ENCODE measurements around the gene CCDC61.

Gene CCDC61

DNA sequence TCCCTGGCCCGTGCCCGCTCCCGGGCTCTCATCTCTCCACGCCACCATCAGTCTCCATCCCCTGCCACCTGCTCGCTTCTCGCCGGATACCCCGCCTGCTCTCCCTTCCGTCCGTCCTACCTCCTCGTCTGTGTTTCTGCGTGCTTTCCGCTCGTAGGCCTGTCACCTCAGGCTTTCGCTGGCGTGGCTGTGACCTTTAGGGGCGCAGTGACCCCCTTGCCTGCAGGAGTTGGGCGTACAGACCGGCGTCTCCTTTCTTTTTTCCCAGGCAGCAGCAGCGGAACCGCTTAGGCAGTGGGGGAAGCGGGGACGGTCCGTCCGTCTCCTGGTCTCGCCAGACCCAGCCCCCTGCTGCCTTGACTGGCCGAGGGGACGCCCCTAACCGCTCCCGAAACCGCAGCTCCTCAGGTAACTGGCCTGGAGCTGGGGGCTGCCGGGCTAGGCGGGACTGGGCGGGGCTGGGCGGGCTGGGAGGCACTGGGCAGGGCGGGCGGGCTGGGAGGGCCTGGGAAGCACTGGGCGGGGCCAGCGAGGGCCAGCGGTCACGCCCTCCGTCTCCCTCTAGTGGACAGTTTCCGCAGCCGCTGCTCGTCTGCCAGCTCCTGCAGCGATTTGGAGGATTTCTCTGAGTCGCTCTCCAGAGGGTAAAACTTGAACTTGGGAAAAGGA is 21.3 kb downstream of the CCDC61 start:
- DNase-seq (ENCODE audit: low read depth), result peak; percentile 73

- no peak for DNase-seq (ENCODE audit: low read depth)
Observed at GRCh38 chr19:46017095-46017429, 21.8 kb downstream of the CCDC61 start.

- DNase-seq (ENCODE audit: low read depth), result no peak
Observed at GRCh38 chr19:46017874-46018675, 22.8 kb downstream of the CCDC61 start.

DNA sequence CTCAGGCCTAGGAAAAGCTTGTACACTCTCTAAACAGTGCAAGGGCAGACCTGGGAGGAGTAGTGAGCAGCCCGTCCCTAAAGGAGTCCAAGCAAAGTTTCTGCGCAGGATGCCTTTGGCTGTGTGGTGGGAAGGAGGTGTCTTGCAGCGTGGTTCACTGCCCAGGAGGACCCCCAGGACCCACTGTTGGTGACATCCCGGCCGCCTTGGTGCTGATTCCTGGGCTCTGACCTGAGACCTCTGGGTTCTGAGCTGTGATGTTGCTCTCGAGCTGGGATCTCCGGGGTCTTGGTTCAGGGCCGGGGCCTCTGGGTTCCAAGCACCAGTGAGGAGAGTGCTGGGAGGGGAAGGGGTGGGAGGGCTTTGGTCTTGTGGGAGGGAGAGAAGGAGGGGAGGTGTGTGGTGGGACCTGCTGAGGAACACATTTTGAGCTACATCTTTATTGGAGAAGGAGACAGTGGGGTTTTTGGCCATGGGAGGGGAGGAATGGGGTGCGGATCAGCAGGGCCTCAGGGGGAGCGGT is 23.5 kb downstream of the CCDC61 start:
- no peak for DNase-seq (ENCODE audit: low read depth)

DNA sequence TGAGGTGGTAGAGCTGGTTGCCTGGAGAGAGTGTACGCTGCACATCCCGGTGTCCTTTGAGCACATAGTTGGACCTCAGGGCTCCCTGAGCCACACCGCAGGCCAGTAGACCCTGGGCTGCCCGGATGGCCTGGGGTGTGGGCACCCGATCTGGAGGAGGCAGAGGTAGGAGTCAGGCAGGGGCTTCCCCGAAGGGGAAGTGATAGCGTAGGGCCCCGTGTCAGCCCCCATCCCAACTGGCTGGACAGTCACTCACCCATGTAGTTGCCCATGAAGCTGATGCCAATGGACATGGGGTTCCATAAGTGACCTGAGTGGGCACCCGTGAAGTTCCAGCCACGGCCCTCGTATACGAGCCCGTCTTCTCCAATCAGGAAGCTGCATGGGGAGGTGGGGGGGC is 24.0 kb downstream of the CCDC61 start:
- no peak for DNase-seq (ENCODE audit: low read depth)

GRCh38 chr19:46020819-46021125 is 25.5 kb downstream of the CCDC61 start:
- DNase-seq (ENCODE audit: low read depth), result no peak

DNA sequence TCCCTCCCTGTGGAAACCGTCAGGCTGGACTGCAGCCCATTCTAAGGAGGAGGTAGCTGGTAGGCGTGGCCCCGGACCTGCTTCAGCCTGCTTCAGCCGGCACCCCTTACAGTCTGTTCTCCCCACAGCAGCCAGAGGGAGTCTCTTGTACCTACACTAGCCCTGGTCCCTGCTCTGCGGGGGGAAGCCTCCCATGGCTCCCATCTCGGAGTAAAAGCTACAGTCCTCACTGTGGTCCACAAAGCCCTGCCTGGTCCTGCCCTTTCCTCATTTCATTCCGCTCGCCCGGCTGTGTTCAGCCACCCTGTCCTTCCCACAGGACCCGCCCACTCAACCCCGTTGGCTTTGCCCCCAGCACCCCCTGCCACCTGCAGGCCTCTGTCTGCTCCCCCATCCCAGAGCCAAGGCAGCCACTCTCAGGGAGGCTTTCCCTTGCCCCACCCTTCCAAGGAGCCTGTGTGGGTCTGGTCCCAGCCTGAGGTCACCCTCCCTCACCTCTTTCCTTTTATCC is 26.3 kb downstream of the CCDC61 start:
- DNase-seq (ENCODE audit: low read depth), result no peak

- DNase-seq (ENCODE audit: low read depth), result no peak
Observed at GRCh38 chr19:46022061-46022430, 26.8 kb downstream of the CCDC61 start.

- DNase-seq (ENCODE audit: low read depth), result no peak
Observed at GRCh38 chr19:46022431-46023310, 27.4 kb downstream of the CCDC61 start, which contains the start of gene PGLYRP1. Gene PGLYRP1 (minus strand): TSS chr19:46023053. CDS start chr19:46023021, 32 bp downstream.

DNA sequence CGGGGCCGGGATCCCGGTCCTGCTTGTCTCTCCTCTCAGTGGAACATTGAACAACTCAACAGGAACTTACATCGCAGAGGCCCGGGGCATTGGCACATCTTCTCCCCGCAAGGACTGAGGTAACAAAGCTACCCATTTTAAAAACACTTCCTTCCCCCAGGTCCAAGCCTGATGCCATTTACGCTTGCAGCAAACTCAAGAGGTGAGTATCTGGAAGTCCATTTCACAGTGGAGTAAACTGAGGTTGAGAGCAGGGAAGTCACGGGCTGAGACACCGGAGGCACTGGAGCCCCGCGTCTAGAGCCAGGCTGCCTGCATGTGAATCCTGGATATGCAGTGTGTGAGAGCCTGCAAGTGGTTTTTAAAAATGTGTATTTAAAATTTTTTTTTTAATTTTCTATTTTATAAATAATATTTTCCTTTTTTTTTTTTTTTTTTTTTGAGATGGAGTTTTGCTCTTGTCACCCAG is 28.1 kb downstream of the CCDC61 start:
- DNase-seq (ENCODE audit: low read depth), result no peak

- DNase-seq (ENCODE audit: low read depth), result no peak
Observed at GRCh38 chr19:46025835-46026234, 30.6 kb downstream of the CCDC61 start.

- DNase-seq (ENCODE audit: low read depth), result no peak
Observed at GRCh38 chr19:46030812-46031550, 35.7 kb downstream of the CCDC61 start.

DNA sequence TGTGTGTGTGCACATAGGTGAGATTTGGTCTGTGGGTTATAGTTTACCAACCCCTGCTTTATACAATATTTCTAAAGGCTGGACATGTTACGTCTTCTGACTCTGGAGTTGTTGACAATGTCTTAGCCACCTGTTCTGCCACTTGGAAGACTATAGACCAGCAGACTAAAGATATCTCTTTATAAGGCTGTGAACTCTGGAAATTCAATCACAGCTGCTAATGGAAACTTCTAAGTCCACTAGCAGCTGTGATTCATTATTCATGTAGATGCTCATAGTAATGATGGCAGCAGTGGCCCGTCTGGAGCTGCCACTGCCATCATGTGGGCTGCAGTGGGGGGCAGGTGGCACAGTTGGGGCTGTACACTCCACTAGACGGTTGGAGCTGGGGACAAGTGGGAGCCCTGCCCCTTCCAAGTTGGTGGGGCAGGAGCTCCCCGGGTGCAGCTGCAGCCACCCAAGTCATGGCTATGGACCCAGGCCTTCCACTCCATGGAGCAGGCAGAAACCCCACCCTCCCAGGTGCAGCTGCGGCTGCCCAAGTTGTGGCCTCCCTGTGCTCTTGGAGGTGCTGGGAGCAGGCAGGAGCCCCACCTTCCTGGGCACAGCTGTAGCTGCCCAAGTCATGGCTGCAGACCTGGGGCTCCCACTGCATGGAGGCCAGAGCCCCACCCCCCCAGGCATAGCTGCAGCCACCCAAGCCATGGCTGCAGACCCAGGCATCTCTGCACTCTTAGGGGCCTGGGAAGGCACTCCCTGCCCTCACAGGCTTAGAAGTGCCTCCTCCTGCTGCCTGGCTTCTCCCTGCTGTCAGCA is 36.7 kb downstream of the CCDC61 start:
- DNase-seq (ENCODE audit: low read depth), result no peak

DNA sequence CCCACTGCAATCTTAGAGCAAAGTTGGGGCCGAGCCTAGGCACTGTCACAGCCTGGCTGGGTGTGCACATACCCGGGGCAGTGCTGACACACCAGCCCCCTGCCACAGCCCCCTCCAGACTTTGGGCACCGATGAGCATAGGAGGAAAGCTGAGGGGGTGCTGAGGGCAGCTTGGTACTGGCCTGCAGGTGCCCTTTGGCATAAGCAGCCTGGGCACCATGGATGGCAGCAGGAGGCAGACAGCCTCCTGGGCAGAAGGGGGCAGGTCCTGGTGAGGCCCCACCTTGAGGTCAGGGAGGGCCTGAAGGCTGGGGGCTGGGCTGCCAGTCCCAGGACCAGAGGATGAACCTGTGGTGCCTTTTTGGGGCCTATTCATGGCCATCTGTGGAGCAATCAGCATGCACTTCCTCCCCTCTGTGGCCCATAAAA is 37.3 kb downstream of the CCDC61 start:
- no peak for DNase-seq (ENCODE audit: low read depth)

DNA sequence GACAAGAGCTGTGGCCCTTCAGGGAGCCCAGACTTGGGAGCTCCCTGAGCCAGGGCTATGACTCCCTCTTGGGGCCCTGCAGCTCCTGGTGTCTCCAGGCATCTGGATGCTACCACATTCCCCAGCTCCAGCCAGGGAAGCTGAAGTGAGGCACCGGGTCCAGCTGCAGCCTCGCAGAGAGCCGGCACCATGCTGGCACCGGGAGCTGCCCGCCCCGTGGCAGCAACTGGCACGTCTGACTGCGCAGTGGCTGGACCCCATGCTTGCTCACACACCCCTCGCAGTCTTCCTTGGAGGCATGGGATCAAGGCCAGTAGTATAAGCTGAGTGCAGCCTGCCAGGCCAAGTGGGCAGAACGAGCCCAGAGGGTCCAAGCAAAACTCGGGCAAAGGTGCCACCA is 38.1 kb downstream of the CCDC61 start:
- no peak for DNase-seq (ENCODE audit: low read depth)

DNA sequence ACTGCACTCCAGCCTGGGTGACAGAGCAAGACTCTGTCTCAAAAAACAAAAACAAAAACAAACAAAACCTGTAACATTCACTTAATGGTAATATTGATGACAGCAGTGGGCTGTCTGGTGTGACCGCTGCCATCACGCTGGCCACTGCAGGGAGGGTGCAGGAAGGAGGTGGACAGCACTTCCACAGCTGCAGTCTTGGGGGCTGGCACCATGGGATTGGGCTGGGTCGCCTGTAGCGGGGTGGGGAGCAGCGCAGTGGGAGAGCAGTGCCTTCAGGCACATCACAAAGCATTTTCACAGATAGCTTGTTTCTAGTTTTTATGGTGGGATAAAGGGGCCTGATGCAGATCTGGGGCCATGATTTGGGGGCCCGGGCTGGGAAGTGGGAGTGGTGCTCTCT is 40.3 kb downstream of the CCDC61 start:
- no peak for DNase-seq (ENCODE audit: low read depth)

- DNase-seq (ENCODE audit: low read depth), result no peak
Observed at GRCh38 chr19:46035986-46036743, 40.9 kb downstream of the CCDC61 start.

DNA sequence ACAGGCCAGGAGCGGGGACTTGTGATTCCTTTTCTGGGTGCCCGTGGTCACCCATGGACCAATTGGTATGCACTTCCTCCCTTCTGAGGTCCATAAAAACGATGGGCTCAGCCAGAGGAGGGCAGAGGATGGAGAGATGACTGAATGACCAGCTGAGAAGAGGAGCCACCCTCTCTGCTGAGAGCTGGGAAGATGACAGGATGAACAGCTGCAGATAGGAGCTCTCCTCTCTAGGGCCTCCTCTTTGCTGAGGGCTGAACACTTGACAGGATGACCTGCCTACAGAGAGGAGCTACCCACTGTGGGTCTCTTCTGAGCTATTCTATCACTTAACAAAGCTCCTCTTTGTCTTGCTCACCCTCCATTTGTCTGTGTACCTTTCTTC is 41.5 kb downstream of the CCDC61 start:
- DNase-seq (ENCODE audit: low read depth), result no peak

DNA sequence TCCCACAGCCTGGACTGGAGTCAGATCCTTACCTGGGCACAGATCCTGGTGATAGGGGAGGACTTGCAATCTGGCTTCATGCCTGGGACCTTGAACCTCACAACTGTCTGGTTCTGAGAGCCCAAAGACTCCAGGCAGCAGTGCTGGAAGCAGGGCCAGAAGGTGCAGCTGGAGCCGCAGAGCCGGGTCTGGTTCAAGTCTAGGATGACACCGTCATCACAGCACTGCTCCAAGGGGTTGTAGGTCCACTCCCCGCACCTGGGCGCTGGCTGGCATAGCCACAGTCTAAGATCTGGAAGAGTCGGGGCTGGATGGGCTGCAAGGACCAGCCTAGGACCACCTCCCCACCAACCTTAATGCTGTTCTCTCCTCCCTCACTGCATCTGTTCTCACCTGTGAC is 44.9 kb downstream of the CCDC61 start:
- no peak for DNase-seq (ENCODE audit: low read depth)

DNA sequence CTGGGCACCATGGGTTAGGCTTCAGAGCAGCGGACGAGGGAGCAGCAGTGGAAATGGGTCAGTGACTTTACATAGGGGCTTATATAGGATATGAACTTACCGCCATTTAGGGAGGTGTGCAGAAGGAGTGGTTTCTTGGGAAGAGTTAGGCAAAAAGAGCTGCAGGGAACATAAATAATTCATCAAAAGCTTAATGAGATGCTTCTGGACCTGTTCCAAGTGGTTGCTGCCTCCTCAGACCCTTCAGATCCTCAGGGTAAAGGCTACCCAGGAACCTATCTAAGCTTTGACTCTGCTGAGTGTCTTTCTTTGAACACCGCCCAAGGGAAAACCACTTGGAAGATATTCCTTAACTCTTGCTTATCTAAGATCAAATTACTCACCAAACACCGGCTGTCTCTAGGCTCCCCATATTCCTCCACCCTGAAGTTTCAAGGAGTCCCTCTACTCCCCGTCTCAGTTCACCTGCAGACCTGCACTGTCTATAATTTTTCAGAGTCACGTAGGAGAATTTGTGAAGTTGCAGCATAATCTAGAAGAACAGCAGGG is 45.8 kb downstream of the CCDC61 start, which contains the start of gene IGFL4:
TSS of gene IGFL4 (minus strand) at position 51 of the 549 bp plus-strand sequence. CDS start at position 11, 40 bp downstream.
- DNase-seq (ENCODE audit: low read depth), result no peak

Measured in stimulated activated CD4-positive, alpha-beta T cell treated with anti-CD3 and anti-CD28 coated beads, Interleukin-2, amount 100 ng/mL, for 4 hours (primary cell).